Activated T-helper 1 cell treated with anti-CD3 and anti-CD28 coated beads, Interleukin-2, amount 50 U/mL, for 16 hours (primary cell): ENCODE results near the gene RBM38.

Experiments used
- DNase-seq, 2 donors: peaks; one replicate each; pipeline ENCODE4 v3.0.0-alpha.2; 2020; ENCODE audit warnings: low read depth in 1 of 2, low spot score in 1 of 2

RBM38 gene

DNA sequence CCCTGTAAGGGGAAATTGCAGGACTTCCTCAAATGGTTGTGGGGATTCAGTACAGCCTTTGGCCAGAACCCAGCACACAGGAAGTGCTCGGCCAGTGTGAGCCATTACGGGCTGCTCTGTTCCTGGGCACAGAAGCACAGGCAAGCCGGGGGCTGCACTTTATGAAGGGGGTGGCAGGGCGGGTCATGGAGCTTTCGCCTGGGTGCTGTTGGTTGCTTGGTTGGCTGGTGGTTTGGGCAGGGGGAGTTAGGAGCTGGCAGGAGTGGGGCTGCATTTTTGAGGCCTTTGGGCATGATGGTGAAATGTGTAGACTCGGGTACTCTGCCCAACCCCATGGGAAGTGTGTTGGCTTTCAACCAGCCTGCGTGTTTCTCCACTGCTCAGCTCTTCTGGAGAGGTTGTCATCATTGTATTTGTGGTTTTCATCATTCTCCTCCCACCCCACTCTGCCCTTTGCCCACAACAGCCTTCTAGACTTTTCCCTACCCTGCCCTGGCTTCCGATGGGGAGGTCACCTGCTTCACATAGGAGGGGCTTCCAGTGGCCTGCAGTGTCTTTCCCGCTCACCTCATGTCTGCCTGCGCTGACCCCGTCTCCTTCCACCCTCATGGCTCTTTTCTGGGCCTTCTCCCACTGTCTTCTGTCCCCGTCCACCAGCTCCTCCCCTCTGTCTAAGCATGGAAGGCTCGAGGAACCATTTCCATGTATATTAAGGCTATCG lies 16.1 kb upstream of the RBM38 start:
- no peak for DNase-seq

DNA sequence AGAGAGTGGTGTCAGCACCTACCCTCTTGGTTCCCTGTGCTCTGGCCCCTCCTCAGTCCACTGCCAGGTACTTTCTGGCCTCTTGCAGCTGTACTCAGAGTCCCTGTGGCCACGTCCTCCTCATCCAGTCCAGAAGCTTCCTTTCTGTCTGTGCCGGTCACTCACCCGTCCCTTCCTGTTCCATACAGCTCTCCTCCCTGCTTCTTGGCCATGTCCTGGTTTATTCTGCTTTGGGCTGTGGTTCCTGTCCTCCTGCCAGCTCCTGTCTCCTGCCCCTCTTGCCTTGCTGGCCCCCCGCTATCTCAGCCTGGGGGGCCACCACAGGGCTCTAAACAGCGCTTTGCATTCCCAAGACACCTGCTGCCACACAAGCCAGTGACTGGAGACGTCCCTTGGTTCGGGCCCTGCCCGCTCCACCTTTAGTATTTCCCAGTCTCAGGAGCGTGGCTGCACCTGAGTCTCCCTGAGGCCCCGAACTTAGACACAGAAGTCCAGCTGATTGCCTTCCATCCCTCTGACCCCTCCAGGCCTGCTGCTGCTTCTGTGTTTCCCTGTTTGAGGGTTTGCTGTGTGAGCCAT lies 15.5 kb upstream of the RBM38 start:
- DNase-seq, result no peak

DNA sequence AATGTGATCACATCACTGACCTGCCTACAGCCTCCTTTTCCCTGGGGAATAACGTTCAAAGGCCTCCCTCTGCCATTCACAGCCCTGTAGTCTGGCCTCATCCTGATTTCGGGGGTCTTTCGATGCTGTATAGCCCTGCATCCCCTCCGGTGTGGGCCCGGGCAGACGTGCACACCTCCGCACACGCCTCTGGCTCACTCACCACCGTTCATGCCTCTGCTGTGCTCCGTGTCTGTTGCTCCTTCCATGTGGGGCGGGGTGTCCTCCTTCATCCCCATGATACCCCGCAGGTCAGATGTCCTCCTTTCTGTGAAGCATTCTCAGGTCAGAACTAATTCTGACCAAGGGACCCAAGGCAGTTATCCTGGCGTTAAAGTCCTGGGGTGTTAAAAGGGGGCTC lies 13.8 kb upstream of the RBM38 start:
- no peak for DNase-seq

DNA sequence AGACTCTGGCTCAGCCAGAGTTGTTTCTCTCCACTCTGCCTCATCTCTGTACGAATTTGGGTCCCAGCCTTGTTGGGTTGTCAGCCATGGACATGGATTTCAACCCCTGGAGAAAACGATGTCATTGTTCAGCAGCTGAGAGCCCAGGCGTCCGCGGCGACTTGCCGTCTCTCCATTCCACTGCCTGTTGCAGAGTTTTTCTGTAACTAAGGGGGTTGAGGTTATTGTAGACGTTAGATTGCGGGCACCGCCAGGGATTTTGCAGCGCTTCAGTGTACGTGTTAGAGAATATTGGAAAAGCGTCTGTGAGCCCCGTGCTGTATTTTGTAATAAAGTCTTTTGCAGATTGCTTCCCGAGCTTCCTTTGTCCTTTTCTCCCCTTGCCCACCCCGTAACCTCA lies 13.1 kb upstream of the RBM38 start:
- DNase-seq, result no peak

DNA sequence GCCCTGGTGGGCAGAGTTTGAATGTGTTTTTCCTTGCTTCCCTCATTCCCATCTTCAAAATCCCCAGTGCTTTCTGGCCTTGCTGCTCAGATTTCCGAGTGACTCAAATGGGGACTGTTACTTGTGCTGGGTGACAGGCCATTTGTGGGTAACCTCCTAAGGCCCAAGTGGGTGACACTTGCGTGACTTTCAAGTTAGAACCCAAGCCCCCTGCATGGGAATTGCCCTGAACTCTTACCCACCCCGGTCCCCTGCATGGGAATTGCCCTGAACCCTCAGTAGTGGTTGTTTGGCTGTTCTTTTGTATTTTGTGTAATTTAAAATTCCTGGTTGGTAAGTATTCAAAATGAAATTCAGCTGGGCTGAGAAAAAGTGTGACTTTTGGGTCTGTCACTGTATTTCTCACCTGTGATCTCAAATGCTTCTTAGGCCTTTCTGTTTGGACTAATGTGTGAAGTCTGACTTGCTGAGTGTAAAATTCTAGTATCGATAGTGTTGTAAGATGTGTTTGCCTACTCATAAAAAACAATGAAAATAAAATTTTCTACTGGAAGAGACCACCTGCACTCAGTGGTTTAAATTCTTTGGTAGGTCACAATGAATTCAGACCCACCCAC lies 12.4 kb upstream of the RBM38 start:
- no peak for DNase-seq

DNA sequence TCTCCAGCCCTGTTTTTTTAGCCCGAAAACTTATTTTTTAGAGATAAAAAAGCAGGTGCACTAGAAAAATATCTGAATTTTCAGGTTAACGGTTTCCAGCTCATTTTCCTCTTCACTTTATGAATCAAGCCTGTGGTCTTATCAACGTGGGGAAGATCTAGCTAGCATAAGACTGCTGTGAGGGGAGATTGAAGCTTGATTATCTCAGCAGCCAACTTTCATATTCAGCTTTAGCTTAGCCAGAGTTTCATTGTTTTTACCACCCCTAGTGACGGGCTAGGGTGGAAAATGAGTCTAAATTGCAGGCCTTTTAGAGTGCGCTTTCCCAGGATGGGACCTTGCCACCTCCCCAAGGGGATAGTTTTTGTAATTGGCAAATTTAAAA lies 11.9 kb upstream of the RBM38 start:
- no peak for DNase-seq

DNA sequence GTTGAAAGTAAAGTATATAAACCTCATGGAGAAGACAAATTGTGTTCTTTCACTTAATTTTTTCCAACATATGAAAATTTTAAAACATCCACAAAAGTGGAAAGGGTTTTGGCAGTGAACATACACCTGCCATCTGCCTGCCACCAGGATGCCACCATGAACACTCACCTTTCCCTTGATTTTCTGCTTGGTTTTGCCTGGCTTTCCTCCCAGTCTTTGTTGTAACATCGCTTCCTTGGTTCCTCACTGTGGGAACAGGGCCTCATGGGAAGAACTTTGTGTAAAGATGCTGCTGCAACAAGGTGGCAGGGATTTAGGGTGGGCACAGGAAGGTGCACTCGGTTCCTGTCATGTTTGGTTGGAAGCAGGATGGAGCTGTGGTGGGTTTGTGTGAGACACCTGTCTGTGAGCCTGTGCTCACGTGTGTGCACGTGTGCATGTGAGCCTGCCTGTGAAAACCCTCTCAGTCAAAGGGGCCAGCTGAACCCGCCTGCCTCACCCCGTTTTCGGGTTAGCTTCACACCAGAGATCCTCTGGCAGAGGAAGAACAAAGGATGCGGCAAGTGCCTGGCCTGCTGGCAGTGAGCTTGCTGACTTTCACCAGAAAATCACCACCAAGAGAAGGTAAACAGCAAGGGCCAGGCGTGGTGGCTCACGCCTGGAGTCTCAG lies 11.0 kb upstream of the RBM38 start:
- DNase-seq, result no peak

DNA sequence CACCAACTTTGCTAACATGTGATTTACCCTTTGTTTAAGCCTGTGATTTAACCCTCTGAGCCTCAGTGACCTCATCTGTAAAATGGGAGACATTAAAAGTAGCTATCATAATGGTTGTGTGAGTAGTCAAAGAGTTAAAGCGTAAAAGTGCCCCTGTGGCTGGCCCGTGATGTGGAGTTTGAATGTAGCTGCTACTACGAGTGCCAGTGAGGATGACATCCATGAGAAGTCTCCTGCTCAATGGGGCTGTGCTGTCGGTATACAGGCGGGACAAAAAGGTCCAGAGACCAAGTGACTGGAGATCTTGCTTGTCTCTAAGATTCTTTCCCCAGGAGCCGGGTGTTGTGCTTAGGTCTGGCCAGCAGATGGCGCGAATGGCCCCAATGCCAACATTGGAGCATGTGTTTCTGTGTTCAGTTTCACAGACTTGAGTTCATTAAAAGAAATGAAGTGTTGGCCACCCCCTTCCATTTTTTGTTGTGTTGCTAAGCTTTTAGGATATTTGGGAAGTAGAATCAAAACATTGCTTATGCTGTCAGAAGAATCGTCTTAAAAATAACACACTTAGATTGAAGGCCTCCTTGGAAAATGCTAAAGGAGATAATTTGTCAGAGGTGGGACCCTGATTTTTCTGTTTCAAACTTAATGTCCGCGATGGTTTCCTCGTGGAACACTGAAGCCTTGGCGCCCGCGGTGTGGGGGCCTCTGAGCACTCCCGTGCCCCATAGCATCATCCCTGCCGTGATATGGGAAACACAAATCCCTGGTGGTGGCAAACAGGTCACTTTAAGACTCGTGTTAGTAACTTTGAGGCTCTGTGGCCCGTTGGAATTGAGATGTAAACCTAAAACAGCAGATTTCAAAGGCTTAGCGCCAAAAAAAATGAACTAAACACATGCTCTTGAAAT lies 9.3 kb upstream of the RBM38 start:
- peak; percentile 72 to 79 for DNase-seq

DNA sequence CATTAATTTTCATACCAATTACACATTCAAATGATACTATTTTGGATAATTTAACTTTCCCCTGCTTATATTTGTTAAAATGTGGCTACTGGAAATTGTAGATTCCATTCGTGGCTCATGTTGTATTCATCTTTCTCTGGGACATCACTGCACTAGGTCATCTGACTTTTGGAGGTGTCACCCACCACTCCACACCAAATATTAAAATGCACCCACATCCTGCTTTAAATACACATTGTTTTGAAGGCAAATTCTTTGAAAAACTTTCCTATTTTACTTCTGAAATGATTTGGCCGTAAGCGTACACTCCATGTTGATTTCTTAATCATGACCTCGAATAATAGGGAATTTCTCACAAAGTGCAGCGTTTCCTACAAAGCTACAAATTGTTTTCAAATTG lies 8.7 kb upstream of the RBM38 start:
- no peak for DNase-seq

DNA sequence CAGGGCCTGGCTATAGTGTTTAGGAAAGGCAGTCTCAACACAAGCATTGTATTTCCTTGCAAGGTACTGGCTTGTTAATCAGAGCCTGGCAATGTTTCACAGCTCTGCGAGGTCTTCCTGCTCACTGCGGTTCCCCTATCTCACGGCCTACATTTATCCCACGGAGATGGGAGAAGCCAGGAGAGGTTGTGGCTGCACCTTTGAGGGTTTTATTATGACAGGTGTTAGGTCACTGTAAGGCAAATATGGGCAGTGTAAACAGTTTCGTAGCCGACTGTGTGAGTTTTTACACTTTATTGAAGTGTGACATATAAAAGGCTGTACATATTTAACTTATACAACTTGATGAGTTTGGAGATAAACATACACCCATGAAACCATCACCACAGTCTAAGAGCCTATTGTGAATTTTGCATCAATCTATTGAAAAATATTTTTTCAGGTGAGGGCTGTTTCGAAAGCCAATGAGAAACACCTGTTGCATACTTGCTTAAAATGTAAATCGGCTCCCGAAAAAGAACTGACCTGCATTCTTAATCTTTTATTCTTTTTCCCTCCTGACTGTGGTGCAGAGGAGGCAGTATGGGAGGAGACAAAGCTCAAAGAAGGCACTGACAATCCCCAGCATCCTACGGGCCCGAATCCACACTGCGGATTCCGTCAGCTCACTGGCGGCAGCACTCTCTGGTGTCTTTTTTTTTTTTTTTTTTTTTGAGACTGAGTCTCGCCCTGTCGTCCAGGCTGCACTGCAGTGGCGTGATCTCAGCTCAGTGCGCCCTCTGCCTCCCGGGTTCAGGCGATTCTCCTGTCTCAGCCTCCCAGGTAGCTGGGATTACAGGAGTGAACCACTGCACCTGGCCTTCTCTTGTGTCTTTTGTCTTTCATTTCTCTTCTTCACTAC lies 7.5 kb upstream of the RBM38 start:
- DNase-seq, result no peak

DNA sequence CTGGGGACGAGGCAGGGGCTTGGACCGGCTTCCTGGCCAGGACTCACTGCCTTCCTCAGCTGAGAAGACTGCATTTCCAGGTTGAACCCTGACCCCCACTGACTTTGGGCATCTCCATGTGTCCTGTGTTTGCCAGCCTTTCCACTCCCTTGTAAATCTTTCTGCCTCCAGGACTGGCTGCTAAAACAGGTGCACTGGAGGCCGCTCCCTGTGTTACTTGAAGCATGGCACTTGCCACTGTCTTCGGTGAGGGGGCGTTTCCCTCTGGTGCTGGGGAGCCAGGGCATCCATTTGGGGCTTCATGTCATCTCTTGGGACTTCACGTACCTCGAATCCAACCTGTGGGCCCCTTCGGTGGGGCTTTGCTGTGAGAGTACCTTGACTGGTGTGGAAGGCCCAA lies 6.7 kb upstream of the RBM38 start:
- DNase-seq, result no peak

DNA sequence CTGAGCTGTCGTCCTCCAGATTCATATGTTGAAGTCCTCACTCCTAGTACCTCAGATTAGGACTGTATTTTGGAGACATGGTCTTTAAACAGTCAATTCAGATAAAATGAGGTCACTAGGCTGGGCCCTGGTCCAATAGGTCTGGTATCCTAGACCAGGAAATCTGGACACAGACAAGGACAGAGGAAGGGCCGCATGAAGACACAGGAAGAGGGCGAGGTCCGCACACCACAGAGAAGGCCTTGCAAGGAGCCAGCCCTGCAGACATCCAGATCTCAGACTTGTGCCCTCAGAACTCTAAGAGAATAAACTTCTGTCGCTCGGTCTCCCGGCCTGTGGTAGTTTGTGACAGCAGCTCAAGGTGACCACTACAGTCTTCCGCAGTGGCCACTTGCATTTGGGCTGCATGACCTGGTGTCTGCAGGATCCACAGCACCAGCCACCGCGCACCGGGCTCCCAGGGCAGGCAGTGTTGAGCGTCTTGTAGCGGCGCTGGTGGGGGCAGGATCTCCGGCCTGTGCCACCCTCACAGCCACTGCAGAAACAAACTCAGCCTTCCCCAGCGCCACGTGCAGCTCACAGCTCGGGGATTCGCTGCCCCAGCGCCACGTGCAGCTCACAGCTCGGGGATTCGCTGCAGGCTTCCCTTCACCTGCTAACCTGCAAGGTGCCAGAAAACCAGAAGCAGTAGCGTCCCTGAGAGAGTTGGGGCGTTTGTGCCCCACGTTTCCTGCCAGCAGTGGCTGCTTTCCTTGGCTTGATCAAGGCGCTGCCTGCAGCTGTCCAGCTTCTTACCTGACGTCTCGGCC lies 6.0 kb upstream of the RBM38 start:
- DNase-seq, result no peak

DNA sequence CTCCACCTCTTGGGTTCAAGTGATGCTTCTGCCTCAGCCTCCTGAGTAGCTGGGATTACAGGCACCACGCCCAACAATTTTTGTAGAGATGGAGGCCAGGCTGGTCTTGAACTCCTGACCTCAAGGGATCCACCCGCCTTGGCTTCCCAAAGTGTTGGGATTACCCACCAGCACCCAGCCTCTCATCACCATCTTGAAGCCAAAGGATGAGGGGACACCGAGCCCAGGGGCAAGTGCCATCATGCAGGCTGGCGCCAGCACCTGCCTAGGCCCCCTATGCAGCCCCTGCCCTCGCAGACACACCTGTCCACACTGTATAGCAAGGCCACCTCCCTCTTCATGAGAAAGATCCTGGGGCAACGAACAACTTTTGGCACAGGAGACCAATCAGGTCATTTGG lies 5.3 kb upstream of the RBM38 start:
- no peak for DNase-seq

DNA sequence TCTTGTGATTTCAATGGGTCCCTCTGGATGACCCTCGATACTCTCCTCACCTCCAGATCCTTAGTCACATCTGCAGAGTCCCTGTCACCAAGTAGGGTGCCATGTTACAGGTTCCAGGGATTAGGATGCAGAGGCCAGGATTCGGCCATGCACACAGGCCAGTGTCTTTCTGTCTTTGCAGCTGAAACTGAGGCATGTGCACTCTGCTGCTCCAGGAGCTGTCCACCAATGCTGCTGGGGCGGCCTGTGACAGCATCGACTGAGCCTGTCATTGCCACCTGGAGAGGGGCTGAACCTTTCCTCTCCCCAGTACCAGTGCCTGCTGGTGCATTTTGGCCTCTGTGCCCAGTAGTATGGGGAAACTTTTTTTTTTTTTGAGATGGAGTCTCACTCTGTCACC lies 4.4 kb upstream of the RBM38 start:
- DNase-seq, result no peak

DNA sequence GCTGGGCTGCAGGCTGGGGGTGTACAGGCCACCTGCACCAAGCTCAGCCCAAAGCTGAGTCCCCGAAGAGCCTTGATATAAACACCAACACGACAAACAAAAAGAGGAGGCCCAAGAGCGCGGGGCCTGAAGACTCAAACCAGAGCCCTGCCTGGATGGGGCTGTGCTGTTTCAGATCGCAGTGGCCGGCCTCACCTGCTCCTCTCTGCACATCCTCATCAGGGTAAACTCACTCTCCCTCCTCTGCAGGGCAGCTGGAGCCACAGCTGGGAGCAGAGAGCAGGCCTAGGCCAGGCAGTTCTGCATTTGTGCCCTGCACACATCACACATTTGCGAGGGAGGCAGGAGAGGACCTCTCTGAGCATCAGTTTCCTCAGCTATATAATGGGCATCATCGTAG lies 3.7 kb upstream of the RBM38 start:
- DNase-seq, result no peak

DNA sequence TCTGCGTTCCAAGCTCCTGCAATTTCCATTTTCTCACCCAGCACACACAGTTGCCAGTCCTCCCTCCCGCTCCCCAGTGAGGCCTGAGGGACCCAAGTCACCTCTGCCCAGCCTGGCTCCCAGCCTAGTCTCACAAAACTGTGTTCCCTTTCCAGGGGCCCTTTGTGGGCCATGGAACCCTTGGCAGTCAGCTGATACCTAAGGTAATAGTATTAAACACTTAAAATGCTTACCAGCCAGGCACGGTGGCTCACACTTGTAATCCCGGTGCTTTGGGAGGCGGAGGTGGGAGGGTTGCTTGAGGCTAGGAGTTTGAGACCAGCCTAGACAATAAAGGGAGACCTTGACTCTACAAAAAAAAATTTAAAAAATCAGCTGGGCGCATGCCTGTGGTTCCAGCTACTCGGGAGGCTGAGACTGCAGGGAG lies 3.2 kb upstream of the RBM38 start:
- no peak for DNase-seq

DNA sequence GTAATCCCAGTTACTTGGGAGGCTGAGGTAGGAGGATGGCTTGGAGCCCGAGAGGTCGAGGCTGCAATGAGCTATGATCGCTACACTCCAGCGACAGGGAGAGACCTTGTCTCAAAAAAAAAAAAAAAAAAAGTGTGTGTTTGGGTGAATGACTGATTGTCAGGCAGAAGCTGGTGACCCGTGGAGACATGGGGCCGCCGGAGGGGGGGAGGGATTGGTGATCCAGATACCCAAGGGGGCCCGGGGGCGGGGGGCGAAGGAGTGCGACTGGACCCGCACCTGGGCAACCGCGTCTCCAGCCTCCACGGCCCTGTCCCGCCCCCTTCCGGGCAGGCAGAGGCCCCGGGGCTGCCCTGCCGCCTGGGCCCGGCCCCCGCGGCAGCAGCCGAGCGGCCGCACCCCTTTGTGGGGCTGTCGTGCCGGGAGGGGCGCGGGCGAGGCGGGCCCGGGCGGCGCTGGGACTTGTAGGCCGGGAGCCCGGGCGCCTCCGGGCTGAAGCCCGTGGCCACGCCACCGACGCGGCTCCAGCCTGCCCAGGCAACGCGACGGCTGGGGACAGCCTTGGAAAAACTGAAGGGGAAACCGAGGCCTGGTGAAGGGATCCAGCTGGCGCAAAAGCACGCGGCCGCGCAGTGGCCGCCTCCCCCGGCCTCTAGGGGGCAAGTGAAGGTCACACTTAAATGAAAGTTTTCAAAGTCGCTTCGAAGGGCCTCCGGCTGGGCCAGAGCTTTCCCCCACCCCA lies 2.1 kb upstream of the RBM38 start:
- peak in 1 of 2 donors; percentile 55 for DNase-seq

DNA sequence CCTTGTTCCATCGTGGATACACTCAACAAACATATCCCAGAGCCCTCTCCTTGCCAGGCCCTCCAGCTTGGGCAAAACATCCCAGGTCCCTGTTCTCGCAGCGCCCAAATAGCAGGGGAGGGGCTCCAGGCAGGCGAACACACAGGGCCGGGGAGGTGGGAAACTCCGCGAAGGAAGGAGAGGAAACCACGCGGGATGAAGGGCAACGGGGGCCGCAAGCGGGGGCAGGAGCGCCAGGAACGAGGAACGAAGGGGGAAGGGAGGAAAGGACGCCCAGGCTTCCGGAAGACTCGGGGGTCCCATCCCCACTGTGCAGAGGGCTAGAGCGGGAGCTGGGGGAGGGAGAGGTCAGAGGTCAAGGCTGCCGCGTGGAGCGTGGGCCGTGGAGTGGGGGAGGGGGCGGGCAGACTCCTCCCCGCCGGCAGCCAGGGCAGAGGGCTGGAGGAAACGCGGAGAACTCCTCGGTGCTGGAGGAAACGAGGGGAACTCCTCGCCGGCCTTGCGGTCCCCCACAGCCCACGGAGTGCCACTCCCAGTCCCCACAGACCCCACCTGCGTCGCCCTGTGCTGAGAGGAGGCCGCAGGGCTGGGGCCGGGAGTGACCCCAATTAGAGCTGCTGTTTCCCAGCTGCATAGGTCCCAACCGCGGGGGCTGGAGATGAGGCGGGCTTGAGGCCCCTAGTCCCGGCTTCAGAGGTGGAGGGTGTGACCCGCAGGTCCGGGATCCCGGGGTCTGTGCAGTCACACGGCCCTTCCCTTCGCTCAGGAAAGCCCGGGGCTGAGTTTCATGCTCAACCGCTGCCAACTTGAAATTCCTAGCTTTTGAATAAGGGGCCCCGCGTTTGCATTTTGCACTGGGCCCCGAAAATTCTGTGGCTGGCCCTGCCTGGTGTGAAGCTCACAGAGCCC lies 1.2 kb upstream of the RBM38 start:
- peak in 1 of 2 donors; percentile 61 for DNase-seq
